ENCODE measurements around the gene SMCO4.
"Not testable (repeated sequence)": the region's sequence is repeated elsewhere in the genome, so short reads cannot be mapped to it uniquely, and the experiment has no call there.

Gene SMCO4, protein sequence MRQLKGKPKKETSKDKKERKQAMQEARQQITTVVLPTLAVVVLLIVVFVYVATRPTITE

DNA sequence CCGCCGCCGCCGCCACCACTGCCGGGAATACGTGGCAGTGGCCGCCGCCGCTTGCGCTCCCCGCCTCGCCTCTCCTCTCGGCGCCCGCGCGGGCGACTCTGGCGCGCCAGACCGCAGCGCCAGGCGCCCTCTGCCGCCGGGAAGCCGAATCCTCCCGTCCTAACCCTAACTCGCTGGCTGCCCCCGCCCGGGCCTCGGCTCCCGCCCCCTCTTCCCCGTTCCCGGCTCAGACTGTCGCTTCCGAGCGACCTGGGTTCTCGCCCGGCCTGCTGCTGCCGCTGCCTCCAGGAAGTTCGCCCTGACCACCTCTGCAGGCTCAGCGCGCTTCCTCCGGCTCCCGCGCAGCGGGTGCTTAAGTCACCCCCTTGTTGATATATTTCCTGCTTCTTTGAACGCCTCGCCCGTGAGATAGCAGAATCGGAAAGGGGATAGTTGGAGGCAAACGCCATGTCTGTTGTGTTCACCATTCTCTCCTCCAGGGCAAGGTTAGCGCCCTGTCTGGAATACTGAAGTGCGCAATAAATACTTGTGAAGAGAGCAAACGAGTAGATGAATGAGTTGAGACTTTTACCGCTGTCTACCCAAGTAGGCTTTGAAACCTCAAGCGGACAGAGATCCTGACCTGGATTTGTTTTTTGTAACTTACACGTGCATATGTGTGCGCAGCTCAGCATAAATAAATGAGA lies at the start of gene SMCO4:
Gene SMCO4 (minus strand): TSS at position 100 of the 686 bp plus-strand sequence. CDS start 64,202 bp downstream, outside the sequence.
- peak; percentile 76 for DNase-seq (ENCODE audit: low read depth)
- TF ChIP-seq, protein P1, sequence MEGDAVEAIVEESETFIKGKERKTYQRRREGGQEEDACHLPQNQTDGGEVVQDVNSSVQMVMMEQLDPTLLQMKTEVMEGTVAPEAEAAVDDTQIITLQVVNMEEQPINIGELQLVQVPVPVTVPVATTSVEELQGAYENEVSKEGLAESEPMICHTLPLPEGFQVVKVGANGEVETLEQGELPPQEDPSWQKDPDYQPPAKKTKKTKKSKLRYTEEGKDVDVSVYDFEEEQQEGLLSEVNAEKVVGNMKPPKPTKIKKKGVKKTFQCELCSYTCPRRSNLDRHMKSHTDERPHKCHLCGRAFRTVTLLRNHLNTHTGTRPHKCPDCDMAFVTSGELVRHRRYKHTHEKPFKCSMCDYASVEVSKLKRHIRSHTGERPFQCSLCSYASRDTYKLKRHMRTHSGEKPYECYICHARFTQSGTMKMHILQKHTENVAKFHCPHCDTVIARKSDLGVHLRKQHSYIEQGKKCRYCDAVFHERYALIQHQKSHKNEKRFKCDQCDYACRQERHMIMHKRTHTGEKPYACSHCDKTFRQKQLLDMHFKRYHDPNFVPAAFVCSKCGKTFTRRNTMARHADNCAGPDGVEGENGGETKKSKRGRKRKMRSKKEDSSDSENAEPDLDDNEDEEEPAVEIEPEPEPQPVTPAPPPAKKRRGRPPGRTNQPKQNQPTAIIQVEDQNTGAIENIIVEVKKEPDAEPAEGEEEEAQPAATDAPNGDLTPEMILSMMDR (conservative IDR thresholded peaks at IDR 0.05; ENCODE audit: low read length), result peak; percentile 59

DNA sequence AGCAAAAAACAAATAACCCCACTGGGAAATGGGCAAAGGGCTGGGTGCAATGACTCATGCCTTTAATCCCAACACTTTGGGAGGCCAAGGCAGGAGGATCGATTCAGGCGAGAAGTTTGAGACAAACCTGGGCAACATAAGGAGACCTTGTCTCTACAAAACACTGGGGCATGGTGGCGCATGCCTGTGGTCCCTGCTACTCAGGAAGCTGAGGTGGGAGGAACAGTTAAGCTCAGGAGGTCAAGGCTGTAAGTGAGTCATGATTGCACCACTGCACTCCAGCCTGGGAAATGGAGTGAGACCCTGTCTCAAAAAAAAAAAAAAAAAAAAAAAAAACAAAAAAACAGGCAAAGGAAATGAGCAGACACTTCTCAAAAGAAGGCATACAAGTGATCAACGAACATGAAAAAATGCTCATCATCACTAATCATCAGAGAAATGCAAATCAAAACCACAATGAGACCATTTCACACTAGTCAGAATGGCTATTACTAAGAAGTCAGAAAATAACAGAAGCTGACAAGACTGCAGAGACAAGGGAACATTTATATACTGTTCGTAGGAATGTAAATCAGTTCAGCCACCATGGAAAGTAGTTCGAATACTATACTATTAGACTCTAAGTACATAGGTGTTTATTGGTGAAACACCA lies 48.2 kb upstream of the SMCO4 start:
- H3K4me3 ChIP-seq (ENCODE audit: low read length), result no peak overlapping the region
- DNase-seq (ENCODE audit: low read depth), result peak; percentile 46
- TF ChIP-seq, protein P1 (conservative IDR thresholded peaks at IDR 0.05; ENCODE audit: low read length), result no peak

More for the DNA sequence above, at the start of gene SMCO4:
- peak within 1 kb of the TSS; percentile 73 for H3K4me3 ChIP-seq (ENCODE audit: low read length)

DNA sequence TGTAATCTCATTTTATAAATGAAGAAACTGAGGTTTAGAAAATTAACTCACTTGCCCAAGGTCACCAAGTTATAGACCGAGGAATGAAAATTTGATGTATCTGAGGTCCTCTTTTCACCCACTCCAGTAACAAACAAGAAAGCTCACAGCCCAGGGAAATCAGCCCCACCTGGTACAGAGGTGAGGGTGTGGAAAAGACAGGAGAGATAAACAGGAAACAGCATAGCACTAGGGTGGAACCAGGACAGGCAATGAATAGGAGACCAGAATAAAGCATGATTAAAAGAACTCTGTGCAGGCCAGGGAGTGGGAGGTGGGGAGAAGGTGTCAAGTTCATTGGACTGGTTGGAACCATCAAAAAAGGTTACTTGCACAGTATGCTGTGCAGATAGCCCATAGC lies 46.2 kb upstream of the SMCO4 start:
- no peak for DNase-seq (ENCODE audit: low read depth)
- H3K4me3 ChIP-seq (ENCODE audit: low read length), result no peak overlapping the region
- TF ChIP-seq, protein P1 (conservative IDR thresholded peaks at IDR 0.05; ENCODE audit: low read length), result no peak

DNA sequence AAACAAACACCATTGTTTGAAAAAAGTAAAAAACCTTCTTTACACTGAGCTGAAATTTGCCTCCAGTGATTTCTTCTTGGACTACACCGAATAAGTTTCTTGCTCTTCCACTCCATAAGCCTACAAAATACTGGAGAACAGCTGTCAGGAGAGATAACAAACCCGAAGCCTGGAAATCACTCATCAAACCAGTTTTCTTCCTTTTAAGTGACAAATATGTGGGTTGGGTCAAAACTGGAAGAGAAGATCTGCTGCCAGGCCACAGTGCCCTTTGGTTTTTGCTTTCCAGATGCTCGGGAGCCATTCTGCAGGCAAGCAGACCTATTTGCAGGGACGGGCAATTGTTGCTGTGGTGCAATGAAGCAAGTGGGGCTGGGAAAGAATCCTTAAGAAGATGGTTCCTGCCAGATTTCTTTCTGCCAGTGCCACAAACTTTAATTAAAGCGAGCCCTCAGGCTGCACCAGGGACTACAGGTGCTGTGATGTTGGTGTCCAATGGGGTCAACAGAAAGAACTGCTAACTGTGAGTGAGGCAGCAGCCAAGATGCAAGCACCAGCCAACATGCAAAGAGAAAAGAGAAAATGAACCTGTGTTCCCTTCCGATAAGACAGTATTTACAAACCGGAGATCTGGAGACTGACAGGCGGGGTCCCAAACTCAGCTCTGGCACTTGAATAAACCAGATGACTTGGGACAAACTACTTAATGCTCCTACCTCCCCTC lies 44.8 kb upstream of the SMCO4 start:
- TF ChIP-seq, protein P1 (conservative IDR thresholded peaks at IDR 0.05; ENCODE audit: low read length), result no peak
- no peak for DNase-seq (ENCODE audit: low read depth)
- no peak overlapping the region for H3K4me3 ChIP-seq (ENCODE audit: low read length)

DNA sequence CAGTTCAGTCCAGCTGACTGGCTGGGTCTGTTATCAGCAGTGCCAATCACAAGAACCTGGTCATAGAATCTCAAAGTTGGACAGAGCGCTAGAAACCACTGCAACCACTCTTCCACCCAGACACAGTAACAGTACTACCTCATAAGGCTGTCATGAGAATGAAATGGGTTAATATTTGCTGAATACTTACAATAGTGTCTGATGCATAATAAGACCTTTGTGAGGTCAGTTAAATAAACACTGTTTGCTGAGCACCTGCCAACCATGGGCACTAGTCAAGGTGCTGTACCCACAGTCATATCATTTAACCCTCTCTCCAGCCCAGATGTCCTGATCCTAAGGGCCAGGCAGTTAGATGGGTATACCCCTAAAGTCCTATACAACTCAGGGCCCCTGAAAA lies 44.2 kb upstream of the SMCO4 start:
- H3K4me3 ChIP-seq (ENCODE audit: low read length); DNase-seq (ENCODE audit: low read depth): not testable (repeated sequence)

DNA sequence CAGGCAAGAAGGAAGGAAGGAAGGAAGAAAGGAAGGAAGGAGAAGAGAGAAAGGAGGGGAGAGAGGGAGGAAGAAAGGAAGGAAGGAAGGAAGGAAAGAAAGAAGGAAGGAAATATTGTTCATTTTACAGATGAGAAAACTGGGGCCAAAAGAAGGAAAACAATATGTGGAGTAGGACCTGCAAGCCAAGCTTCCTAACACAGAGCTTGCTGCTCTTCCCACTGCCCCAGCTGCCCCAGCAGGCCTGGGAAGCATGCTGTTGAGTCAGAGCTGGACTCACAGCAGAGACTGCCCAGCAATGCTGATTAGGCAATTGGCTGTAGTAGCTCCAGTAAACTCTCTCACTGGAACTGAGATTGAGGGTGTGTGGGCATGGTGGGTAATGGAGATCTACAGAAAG lies 42.6 kb upstream of the SMCO4 start:
- TF ChIP-seq, protein P1 (conservative IDR thresholded peaks at IDR 0.05; ENCODE audit: low read length), result no peak
- H3K4me3 ChIP-seq (ENCODE audit: low read length), result no peak overlapping the region
- peak; percentile 86 for DNase-seq (ENCODE audit: low read depth)

DNA sequence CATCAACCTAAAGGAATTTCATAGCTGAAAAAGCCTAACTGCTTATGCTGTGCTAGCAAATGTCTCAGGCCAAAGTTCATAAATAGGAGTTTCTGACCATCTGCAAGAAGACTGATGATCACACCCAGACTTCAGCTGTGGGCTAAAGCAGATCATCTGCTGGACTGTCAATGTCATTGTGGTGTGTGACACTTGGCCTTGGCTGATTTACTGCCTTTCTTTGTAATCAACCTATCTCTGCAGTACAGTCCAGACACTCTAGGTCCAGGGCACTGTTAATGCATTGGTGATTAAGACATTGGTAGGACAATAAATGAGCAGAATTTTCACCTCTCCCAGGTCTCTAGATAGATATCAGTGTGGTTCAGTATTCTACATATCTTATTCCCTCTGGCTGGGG lies 40.3 kb upstream of the SMCO4 start:
- DNase-seq (ENCODE audit: low read depth), result no peak
- TF ChIP-seq, protein P1 (conservative IDR thresholded peaks at IDR 0.05; ENCODE audit: low read length), result no peak
- H3K4me3 ChIP-seq (ENCODE audit: low read length), result no peak overlapping the region

Data from AG10803 (cell line).